Smooth muscle cell (in vitro differentiated cells): ENCODE measurements around the gene GPI. TPM values are rescaled to one million over a fixed set of nuclear protein-coding genes. Genes with fewer than 3 reads are reported as not detected.

Experiments used
- DNase-seq: peaks from one replicate; lab custom pipeline; 2025; ENCODE audit not compliant: unreplicated experiment; lab: John Stamatoyannopoulos, UW
- H2AFZ ChIP-seq: fragments of 200-600 bp; sonication (generic); 2 replicates; pipeline ENCODE4 v1.6.0; 2016; ENCODE audit warnings: antibody characterized with exemption, low read depth, mild to moderate bottlenecking
- H3F3A ChIP-seq: fragments of 200-600 bp; sonication (generic); 2 replicates; pipeline ENCODE4 v1.6.0; 2017; ENCODE audit warnings: antibody characterized with exemption, low read depth
- H3K27ac ChIP-seq: fragments of 200-600 bp; sonication (generic); 2 replicates; pipeline ENCODE4 v1.5.1; 2016; ENCODE audit warnings: low read depth, mild to moderate bottlenecking
- H3K27me3 ChIP-seq: fragments of 200-600 bp; sonication (generic); 2 replicates; pipeline ENCODE4 v1.6.1; 2016; ENCODE audit warnings: low read depth, mild to moderate bottlenecking
- H3K36me3 ChIP-seq: fragments of 200-600 bp; sonication (generic); 2 replicates; pipeline ENCODE4 v1.5.1; 2016; ENCODE audit warnings: low read depth
- H3K4me1 ChIP-seq: fragments of 200-600 bp; sonication (generic); 2 replicates; pipeline ENCODE4 v1.5.1; 2016; ENCODE audit warnings: low read depth
- H3K4me2 ChIP-seq: fragments of 200-600 bp; sonication (generic); 2 replicates; pipeline ENCODE4 v1.6.0; 2016; ENCODE audit warnings: mild to moderate bottlenecking
- H3K4me3 ChIP-seq: fragments of 200-600 bp; sonication (generic); 2 replicates; pipeline ENCODE4 v1.5.1; 2016; ENCODE audit warnings: mild to moderate bottlenecking
- H3K79me2 ChIP-seq: fragments of 200-600 bp; sonication (generic); 2 replicates; pipeline ENCODE4 v1.6.0; 2016; ENCODE audit warnings: low read depth, mild to moderate bottlenecking
- H3K9ac ChIP-seq: fragments of 200-600 bp; sonication (generic); 2 replicates; pipeline ENCODE4 v1.6.0; 2016; ENCODE audit warnings: low read depth
- H3K9me3 ChIP-seq: fragments of 200-600 bp; sonication (generic); replicated peaks from 2 replicates; pipeline ENCODE4 v1.5.1; 2016; ENCODE audit warnings: low read depth
- H4K20me1 ChIP-seq: fragments of 200-600 bp; sonication (generic); 2 replicates; pipeline ENCODE4 v1.6.0; 2016; ENCODE audit warnings: low read depth
- CTCF ChIP-seq: fragments of 200-600 bp; sonication (generic); IDR thresholded peaks from 2 replicates; pipeline ENCODE4 v1.5.1; 2017; ENCODE audit warnings: borderline replicate concordance, mild to moderate bottlenecking, antibody characterized with exemption; ENCODE audit not compliant: insufficient read depth, poor library complexity, severe bottlenecking
- WGBS: methylation state at CpG from one replicate; pipeline ENCODE4 v1.1.7; 2016; ENCODE audit warnings: low lambda C conversion rate; 5-methylcytosine and 5-hydroxymethylcytosine counted together
- polyA plus RNA-seq: library from polyadenylated mRNA; unstranded; fragments of >200 nt; fragmentation: Nextera tagmentation; extraction: Ambion mirVana; gene quantifications from 2 replicates; pipeline ENCODE4 v1.2.1, GENCODE V29; 2016
- total RNA-seq: library from RNA; depleted of rRNA; stranded (reverse); fragments of >200 nt; gene quantifications from 2 replicates; pipeline ENCODE4 v1.2.3, GENCODE V29; 2014

GPI gene
- total RNA-seq (113 and 132 TPM in 2 replicates), polyA plus RNA-seq (223 and 233 TPM in 2 replicates)

DNA sequence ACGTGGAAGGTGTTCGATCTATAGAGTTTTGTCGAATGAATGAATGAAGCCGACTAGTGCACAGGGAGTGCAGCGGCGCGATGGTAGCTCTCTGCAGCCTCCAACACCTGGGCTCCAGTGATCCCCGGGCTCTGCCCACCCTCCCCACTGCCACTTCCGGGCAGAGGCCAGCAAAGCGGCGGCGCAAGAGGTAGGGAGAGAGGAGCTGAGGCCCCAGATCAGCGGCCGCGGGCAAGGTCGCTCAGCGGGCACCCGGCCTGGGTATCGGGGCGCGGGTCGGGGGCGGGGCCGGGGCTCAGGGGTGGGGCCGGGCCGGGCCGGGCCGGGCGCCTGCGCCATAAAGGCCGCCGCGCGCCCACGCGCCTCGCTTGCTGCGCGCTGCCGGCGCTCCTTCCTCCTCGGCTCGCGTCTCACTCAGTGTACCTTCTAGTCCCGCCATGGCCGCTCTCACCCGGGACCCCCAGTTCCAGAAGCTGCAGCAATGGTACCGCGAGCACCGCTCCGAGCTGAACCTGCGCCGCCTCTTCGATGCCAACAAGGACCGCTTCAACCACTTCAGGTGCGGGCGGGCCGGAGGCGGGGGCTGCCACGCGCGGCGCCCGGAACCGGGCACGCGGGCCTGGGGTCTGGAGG, at the start of gene GPI:
Gene GPI, plus strand, starts transcription at position 367 of the 633 bp plus-strand sequence. Its CDS starts 71 bp downstream, at position 438.
- peak within 1 kb of the TSS; percentile 89 for H2AFZ ChIP-seq
- no peaks in the 10 kb centered on the region for H3K27me3 ChIP-seq
- TF ChIP-seq CTCF = no peak
- peaks cover 3% of the 10 kb centered on the region for H3F3A ChIP-seq
- 4% methylated on average over 36 of the region's 67 CpGs for WGBS
- peaks cover 11% of the 10 kb centered on the region for H3K36me3 ChIP-seq
- H3K4me1 ChIP-seq = peaks cover 4% of the 10 kb centered on the region
- H3K4me2 ChIP-seq = peak within 1 kb of the TSS; percentile 99
- H4K20me1 ChIP-seq = peaks cover 39% of the 10 kb centered on the region
- no peak for DNase-seq
- H3K4me3 ChIP-seq = peak within 1 kb of the TSS; percentile 99
- H3K27ac ChIP-seq = no peak within 1 kb of the TSS
- no peaks in the 10 kb centered on the region for H3K9me3 ChIP-seq
- peak within 1 kb of the TSS; percentile 75 for H3K9ac ChIP-seq
- peaks cover 34% of the 10 kb centered on the region for H3K79me2 ChIP-seq

- WGBS = 97% methylated on average over 2 of the region's 2 CpGs
- no peak overlapping the region for H3K4me2 ChIP-seq
- no peaks in the 10 kb centered on the region for H3K36me3 ChIP-seq
- no peak overlapping the region for H3K4me3 ChIP-seq
- H3K27me3 ChIP-seq = no peaks in the 10 kb centered on the region
- H3K79me2 ChIP-seq = peaks cover 32% of the 10 kb centered on the region
- no peak overlapping the region for H2AFZ ChIP-seq
- H3F3A ChIP-seq = no peaks in the 10 kb centered on the region
- peaks cover 13% of the 10 kb centered on the region for H3K4me1 ChIP-seq
- H3K9me3 ChIP-seq = no peaks in the 10 kb centered on the region
- peaks cover 53% of the 10 kb centered on the region for H4K20me1 ChIP-seq
- H3K27ac ChIP-seq = no peak overlapping the region
- no peak for TF ChIP-seq CTCF
- DNase-seq = no peak
- H3K9ac ChIP-seq = no peak overlapping the region
These were observed 48.7 kb upstream of the GPI start for GRCh38 chr19:34316247-34316646.

GRCh38 chr19:34316741-34317301, 48.2 kb upstream of the GPI start:
- Histone ChIP-seq H3K9ac (no peak overlapping the region), H3K79me2 (peaks cover 32% of the 10 kb centered on the region), H4K20me1 (peaks cover 52% of the 10 kb centered on the region), H3K27ac (peak overlapping the region; percentile 72), H2AFZ (no peak overlapping the region), H3K4me2 (no peak overlapping the region), H3K9me3 (no peaks in the 10 kb centered on the region), H3F3A (no peaks in the 10 kb centered on the region), H3K4me3 (no peak overlapping the region), H3K27me3 (no peaks in the 10 kb centered on the region), H3K36me3 (no peaks in the 10 kb centered on the region), H3K4me1 (peaks cover 13% of the 10 kb centered on the region)
- no peak for DNase-seq
- 93% methylated on average over 5 of the region's 5 CpGs for WGBS
- no peak for TF ChIP-seq CTCF
